Fibroblast of gingiva (primary cell): ENCODE measurements around the gene TIGD6.
"Not testable (repeated sequence)": the region's sequence is repeated elsewhere in the genome, so short reads cannot be mapped to it uniquely, and the experiment has no call there.

Experiments used
- DNase-seq: peaks from one replicate; pipeline ENCODE4 v3.0.0-alpha.2; 2011; ENCODE audit warnings: low read depth

The TIGD6 gene

GRCh38 chr5:150000256-150000989 lies at the start of gene TIGD6, which contains the start of gene HMGXB3:
TSS of gene TIGD6 (minus strand) at chr5:150000654. CDS start at chr5:149996348, 4,306 bp downstream.
TSS of gene HMGXB3 (plus strand) at chr5:150000739. CDS start at chr5:150004853, 4,114 bp downstream.
- peak; percentile 94 for DNase-seq

- DNase-seq: no peak
Observed at GRCh38 chr5:150046031-150046430, 45.6 kb upstream of the TIGD6 start.

- no peak for DNase-seq
Observed at GRCh38 chr5:150045549-150045948, 45.1 kb upstream of the TIGD6 start.

- no peak for DNase-seq
Observed at GRCh38 chr5:150044712-150045111, 44.3 kb upstream of the TIGD6 start.

DNA sequence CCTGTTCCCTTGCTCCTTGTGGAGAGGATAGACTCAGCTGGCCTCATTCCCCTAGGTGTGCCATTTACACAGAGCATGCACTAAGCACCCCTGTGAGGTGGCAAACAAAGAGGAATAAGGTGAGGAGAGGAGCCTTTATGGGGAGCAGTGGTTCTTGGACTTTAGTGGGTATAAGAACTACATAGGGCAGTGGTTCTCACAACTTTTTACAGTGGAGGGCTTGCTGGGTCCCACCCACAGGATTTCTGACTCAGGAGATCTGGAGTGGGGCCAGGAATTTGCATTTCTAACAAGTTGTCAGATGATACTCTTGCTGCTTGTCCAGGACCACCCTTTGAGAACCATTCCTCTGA lies 43.9 kb upstream of the TIGD6 start:
- DNase-seq: peak; percentile 18

- no peak for DNase-seq
Observed at GRCh38 chr5:150043657-150044328, 43.3 kb upstream of the TIGD6 start.

DNA sequence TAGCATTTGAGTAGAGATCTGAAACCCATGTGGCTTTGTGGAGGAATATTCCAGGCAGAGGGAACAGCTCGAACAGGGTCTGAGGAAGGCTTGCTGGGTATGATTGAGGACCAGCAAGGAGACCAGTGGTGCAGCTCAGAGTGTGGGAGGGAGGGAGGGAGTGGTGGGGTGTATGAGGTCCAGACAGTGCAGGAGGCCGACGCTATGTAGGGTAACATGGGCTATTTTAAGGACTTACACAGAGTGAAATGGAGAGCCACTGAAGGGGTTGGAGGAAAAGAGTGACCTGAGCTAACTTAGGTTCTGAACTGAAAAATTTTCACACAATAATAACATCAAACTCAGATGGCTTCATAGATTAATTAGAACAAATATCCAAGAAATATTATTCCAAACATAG lies 42.0 kb upstream of the TIGD6 start:
- DNase-seq: no peak

DNA sequence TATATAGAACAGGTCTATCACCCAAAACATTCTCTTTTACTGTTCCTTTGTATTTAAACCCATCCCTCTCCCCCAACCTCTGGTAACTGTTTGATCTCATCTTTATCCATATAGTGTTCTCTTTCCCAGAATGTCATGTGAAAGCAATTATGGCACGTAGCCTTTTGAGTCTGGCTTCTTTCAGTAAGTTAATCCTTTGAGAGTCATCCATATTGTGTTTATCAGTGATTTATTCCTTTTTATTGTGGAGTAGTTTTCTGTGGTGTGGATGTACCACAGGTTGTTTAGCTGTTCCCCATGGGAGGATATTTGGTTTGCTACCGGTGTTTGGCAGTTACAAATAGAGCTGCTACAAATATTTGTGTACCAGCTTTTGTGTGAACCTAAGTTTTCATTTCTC lies 38.1 kb upstream of the TIGD6 start:
- DNase-seq: no peak

- DNase-seq: peak; percentile 80
Observed at GRCh38 chr5:150036513-150036912, 36.1 kb upstream of the TIGD6 start.

- DNase-seq: no peak
Observed at GRCh38 chr5:150035139-150035895, 34.9 kb upstream of the TIGD6 start.

DNA sequence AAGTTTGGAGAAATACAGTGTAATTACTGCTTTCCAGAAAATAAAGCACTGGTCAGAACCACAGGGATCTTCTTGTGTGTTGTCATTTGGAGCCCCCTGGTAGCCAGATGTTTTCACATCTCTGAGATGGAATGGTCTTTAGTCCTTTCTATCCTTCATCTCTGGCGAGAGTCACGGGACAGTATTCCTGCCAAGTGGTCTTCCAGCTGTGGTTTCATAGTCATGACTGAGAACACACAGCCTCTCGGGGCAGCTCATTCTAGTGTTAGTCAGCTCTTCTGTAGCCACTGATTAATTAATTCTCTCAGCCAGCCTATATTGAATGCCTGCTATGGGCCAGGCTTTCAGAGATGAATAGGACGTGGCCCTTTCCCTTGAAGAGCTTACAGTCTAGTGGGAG lies 34.2 kb upstream of the TIGD6 start:
- peak; percentile 70 for DNase-seq

GRCh38 chr5:150033334-150033733 lies 32.9 kb upstream of the TIGD6 start:
- no peak for DNase-seq

DNA sequence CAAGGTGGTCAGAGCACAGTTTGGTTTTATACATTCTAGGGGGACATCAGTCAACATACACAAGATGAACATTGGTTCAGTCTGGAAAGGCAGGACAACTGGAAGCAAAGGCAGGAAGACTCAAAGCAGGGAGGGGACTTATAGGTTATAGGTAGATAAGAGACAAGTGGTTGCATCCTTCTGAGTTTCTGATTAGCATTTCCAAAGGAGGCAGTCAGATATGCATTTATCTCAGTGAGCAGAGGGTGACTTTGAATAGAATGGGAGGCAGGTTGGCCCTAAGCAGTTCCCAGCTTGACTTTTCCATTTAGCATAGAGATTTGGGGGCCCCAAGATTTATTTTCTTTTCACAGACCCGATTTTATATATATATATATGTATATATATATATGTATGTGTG lies 27.6 kb upstream of the TIGD6 start:
- not testable (repeated sequence) for DNase-seq

DNA sequence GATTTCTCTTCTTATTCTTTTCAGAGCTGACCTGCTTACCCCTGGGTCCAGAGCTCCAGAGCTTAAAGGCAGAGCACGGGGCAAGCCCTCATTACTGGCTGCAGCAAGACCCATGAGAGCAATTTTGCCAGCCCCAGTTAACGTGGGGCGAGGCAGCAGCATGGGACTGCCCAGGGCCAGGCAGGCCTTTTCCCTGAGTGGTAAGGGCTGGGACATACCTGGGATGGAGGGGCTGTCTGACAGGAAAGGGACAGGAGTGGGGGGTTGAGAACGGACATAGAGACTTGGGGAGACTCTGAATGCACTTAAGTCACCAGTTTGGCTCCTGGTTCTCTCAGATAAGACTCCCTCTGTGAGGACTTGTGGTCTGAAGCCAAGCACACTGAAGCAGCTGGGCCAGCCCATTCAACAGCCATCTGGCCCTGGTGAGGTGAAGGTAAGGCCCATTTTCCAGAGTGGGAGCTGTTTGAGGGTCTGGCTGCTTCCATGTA lies 26.3 kb upstream of the TIGD6 start:
- no peak for DNase-seq

DNA sequence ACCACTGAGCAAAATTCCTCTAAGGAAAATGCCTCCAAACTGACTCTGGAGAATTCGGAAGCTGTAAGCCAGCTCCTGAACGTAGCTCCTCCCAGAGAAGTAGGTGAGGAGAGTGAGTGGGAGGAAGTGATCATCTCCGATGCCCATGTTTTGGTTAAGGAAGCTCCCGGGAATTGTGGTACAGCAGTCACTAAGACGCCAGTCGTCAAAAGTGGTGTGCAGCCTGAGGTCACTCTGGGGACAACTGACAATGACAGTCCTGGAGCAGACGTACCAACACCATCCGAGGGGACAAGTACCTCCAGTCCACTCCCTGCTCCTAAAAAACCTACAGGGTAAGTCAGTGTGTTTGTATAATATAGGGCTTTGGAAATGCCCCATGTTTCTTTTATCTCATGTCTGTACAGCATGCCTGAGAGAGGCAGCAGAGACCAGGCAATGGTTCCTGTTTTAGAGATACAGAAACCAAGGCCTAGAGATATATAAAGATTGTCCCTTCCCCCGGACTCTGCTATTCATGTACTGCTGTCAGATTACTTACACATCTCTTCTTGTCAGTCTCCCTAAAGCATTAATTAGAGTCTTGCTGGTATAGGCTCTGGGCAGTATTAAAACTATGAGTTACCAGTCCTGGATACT lies 24.0 kb upstream of the TIGD6 start:
- DNase-seq: no peak

- DNase-seq: no peak
Observed at GRCh38 chr5:150023136-150023535, 22.7 kb upstream of the TIGD6 start.

DNA sequence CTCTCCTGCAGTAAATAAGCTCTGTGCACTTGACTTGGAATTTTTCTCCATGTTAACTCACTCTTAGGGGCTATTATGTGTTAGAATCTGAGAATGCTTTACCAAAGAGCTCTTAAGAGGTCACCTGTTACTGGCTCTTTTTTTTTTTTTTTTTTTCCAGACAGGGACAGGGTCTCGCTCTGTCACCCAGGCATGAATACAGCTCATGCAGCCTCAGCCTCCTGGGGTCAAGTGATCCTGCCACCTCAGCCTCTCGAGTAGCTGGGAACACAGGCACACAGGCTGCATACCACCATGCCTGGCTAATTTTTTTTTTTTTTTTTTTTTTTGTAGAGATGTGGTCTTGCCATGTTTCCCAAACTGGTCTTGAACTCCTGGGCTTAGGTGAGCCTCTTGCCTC lies 22.2 kb upstream of the TIGD6 start:
- DNase-seq: no peak

DNA sequence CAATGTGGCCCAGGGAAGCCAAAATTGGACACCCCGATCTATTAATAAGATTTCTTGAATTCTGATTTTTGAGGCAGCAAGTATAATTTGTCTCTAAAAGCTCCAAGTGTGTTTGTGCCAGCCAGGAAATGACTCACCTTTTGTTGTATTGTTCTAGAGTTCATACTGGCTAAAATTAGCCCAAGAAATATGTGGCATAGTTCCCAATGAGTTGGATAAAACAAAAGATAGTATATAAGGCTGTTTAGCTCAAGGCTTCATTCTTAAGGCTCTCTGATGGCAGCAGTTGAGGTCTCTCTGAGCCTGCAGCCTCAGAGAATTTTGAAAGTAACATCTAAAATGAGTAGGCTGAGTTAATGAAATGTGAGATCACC lies 21.7 kb upstream of the TIGD6 start:
- DNase-seq: peak; percentile 82

DNA sequence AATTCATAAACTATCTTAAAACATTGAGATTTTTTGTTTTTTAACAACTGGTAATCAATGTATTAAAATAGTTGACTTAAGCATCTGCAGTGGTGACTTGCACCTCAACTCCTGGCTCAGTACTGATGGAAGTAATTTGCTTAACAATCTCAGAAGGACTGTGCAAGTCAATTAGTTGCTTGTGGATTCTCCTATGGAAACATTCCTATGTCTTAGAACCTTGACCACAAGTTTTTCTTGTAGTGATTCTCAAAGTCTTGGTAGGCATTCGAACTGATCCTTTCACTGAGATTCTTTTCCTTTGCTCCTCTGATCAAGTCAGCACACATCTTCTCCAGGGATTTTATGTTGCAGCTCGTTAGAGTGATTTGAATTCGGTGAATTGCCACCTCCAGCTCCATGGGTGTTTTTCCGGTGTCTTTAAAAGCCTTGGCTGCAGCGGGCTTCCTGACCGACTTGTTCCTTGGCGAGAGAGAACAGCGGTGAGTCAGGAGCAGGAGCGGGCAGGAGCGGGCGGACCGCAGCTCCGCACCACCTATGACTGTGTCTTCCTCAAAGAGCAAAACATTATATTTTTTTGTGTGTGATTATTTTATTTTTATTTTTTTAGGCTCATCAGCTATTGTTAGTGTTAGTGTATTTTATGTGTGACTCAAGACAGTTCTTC lies 21.2 kb upstream of the TIGD6 start:
- peak; percentile 32 for DNase-seq

GRCh38 chr5:150020249-150020648 lies 19.8 kb upstream of the TIGD6 start:
- no peak for DNase-seq

GRCh38 chr5:150017226-150018005 lies 17.0 kb upstream of the TIGD6 start:
- no peak for DNase-seq
